Vagina (tissue), 2 donors: ENCODE results near the gene TMED9. TPM values are rescaled to one million over a fixed set of nuclear protein-coding genes. Genes with fewer than 3 reads are reported as not detected.

ENCODE experiments used
- DNase-seq, 2 donors: peaks; one replicate each; pipeline ENCODE4 v3.0.0-alpha.2; 2017; ENCODE audit errors: extremely low spot score in 2 of 2
- H3K27ac ChIP-seq: fragments of 200-600 bp; sonication (generic); one replicate; pipeline ENCODE4 v1.5.1; 2019
- H3K27me3 ChIP-seq: fragments of 200-600 bp; sonication (generic); one replicate; pipeline ENCODE4 v1.5.1; 2019
- H3K36me3 ChIP-seq, 2 donors: fragments of 200-600 bp; sonication (generic); one replicate each; pipeline ENCODE4 v1.5.1; 2017 to 2019
- H3K4me1 ChIP-seq: fragments of 200-600 bp; sonication (generic); one replicate; pipeline ENCODE4 v1.5.1; 2019
- H3K4me3 ChIP-seq, 2 donors: fragments of 200-600 bp; sonication (generic); 1 replicate in 1 of 2; 2 replicates in 1 of 2; pipeline ENCODE4 v1.5.1; 2016 to 2019
- H3K9me3 ChIP-seq: fragments of 200-600 bp; sonication (generic); one replicate; pipeline ENCODE4 v1.5.1; 2019
- POLR2A ChIP-seq, 2 donors: fragments of 450-650 bp; IDR thresholded peaks; one replicate each; pipeline ENCODE4 v1.6.1; 2017; ENCODE audit warnings: antibody characterized with exemption in 2 of 2, mild to moderate bottlenecking in 2 of 2, moderate library complexity in 2 of 2
- POLR2AphosphoS5 ChIP-seq, 2 donors: sonication (generic); formaldehyde crosslinking; IDR thresholded peaks; one replicate each; pipeline ENCODE4 v1.9.0; 2017; ENCODE audit warnings: antibody characterized with exemption in 2 of 2, mild to moderate bottlenecking in 2 of 2, low read depth in 1 of 2; ENCODE audit not compliant: insufficient read depth in 1 of 2
- intact Hi-C: fragments of 100-400 bp; cut with DNase I; formaldehyde crosslinking; loops from one replicate; pipeline ENCODE4 v1.15.1; 2023
- total RNA-seq: library from RNA; depleted of rRNA; stranded (reverse); fragments of >200 nt; gene quantifications from one replicate; pipeline ENCODE4 v1.2.3, GENCODE V29; 2016
- TF ChIP-seq, protein P1 (sequence below), 3 experiments: fragments of 450-650 bp in 2 of 3; fragments of 200-600 bp in 1 of 3; sonication (generic) in 1 of 3; IDR thresholded peaks; one replicate each; pipeline ENCODE4 v1.5.1; 2017 to 2019; ENCODE audit warnings: antibody characterized with exemption in 3 of 3, mild to moderate bottlenecking in 2 of 3, moderate library complexity in 2 of 3

TMED9 gene
- total RNA-seq, 1 donor from 2014 or later = 83.7 TPM

DNA sequence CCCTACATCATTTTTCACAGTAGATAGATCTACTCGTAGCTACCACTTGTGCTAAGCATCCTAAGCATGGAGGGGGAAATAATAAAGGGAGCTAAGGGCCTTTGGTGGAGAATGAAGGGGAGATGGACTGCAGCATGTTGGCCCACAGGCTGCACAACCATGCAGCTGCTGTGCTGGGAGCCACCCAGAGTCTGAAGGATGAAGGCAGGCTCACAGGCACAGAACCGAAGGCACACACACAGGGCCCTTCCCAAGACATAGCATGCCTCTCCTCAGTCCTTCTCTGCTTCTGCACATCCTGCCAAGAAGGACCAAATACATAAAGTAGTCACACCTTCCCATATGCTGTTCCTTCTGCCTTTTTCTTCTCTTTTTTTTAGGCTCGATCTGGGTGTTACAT is 44.3 kb upstream of the TMED9 start:
- no peak for DNase-seq
- TF ChIP-seq POLR2A (IDR thresholded peaks at IDR 0.05) = no peak
- TF ChIP-seq, protein P1, sequence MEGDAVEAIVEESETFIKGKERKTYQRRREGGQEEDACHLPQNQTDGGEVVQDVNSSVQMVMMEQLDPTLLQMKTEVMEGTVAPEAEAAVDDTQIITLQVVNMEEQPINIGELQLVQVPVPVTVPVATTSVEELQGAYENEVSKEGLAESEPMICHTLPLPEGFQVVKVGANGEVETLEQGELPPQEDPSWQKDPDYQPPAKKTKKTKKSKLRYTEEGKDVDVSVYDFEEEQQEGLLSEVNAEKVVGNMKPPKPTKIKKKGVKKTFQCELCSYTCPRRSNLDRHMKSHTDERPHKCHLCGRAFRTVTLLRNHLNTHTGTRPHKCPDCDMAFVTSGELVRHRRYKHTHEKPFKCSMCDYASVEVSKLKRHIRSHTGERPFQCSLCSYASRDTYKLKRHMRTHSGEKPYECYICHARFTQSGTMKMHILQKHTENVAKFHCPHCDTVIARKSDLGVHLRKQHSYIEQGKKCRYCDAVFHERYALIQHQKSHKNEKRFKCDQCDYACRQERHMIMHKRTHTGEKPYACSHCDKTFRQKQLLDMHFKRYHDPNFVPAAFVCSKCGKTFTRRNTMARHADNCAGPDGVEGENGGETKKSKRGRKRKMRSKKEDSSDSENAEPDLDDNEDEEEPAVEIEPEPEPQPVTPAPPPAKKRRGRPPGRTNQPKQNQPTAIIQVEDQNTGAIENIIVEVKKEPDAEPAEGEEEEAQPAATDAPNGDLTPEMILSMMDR (IDR thresholded peaks at IDR 0.05) = no peak
- no peak for TF ChIP-seq POLR2AphosphoS5 (IDR thresholded peaks at IDR 0.05; ENCODE audit: insufficient read depth in 1 of 2, low read depth in 1 of 2)
- H3K4me1 ChIP-seq = peaks cover 84% of the 10 kb centered on the region
- peaks cover 0 to 3% of the 10 kb centered on the region in 2 donors for H3K36me3 ChIP-seq
- no peaks in the 10 kb centered on the region for H3K27me3 ChIP-seq
- H3K27ac ChIP-seq = peak overlapping the region; percentile 10
- intact Hi-C loops = no loop called here
- H3K9me3 ChIP-seq = no peaks in the 10 kb centered on the region
- no peak overlapping the region for H3K4me3 ChIP-seq

DNA sequence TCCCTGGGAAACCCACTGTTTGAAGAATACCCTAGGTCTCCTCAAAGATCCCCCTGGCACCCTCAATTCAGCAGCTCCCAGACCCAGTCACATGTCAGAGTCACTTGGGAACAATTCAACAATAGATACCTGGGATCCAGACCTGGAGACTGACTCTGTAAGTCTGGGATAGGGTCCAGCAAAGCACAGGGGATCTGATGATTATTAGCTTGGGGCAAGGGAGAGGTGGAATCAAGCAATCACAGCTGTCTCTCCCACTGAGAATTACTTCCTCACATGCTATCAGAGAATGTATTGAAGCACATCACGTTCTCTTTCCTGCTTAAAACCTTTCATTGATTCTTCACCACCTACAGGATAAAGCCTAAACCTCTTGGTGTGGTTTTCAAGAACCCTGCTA is 43.5 kb upstream of the TMED9 start:
- H3K27me3 ChIP-seq = no peaks in the 10 kb centered on the region
- TF ChIP-seq POLR2AphosphoS5 (IDR thresholded peaks at IDR 0.05; ENCODE audit: insufficient read depth in 1 of 2, low read depth in 1 of 2) (no peak), POLR2A (IDR thresholded peaks at IDR 0.05) (no peak)
- TF ChIP-seq, protein P1 (IDR thresholded peaks at IDR 0.05) = no peak
- H3K36me3 ChIP-seq = peaks cover 0 to 3% of the 10 kb centered on the region in 2 donors
- intact Hi-C loops = no loop called here
- H3K4me1 ChIP-seq = peaks cover 84% of the 10 kb centered on the region
- DNase-seq = no peak
- no peak overlapping the region for H3K4me3 ChIP-seq
- no peaks in the 10 kb centered on the region for H3K9me3 ChIP-seq
- H3K27ac ChIP-seq = peak overlapping the region; percentile 10

DNA sequence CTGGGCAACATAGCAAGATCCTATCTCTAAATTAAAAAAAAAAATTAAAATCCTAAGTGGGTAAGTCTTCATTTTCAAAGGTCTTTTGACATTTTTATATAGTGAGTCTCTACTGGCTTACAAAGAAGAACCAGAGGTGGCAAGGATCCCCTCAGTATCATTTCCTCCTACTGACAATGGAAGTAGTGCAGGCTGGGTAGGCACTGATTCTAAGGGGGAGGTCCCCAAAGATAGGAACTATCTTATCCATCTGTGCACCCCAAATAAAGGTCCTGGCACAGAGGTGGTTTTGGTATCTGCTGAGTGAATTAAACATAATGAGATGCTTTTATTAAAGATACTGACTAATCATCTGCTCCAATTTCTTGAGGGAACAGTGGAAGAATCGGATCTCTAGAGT is 41.9 kb upstream of the TMED9 start:
- intact Hi-C loops = no loop called here
- H3K9me3 ChIP-seq = no peaks in the 10 kb centered on the region
- DNase-seq = no peak
- TF ChIP-seq POLR2A (IDR thresholded peaks at IDR 0.05) (no peak), POLR2AphosphoS5 (IDR thresholded peaks at IDR 0.05; ENCODE audit: insufficient read depth in 1 of 2, low read depth in 1 of 2) (no peak)
- TF ChIP-seq, protein P1 (IDR thresholded peaks at IDR 0.05) = no peak
- no peaks in the 10 kb centered on the region for H3K27me3 ChIP-seq
- H3K27ac ChIP-seq = no peak overlapping the region
- H3K36me3 ChIP-seq = peaks cover 0 to 3% of the 10 kb centered on the region in 2 donors
- H3K4me1 ChIP-seq = peaks cover 77% of the 10 kb centered on the region
- no peak overlapping the region for H3K4me3 ChIP-seq

DNA sequence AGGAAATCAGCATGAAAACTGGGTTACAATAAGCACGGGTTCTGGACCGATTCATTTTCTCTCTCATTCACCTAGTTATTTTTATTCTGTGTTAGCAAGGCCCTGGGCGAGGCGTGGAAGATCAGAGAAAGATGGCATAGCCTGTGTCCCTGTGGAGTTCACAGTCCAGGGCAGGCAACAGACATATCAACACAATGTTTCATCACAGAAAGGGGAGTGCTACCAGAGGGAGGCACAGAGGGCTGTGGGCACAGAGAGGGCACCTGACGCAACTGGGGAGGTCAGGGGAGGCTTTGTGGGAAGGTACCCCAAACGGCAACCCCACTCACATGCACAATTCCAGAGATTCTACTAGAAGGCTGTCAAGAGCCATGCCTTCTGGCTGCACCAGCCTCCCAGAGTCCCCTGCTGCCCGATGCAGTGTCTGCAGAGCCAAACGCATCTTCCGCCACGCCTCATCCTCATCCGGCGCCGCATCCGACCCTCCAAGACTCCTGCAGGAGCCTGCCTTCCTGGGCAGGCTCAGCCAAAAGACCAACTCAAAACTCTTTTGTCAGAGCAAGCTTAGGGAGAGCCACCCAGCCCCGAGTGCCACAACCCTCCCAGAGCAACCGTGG is 39.1 kb upstream of the TMED9 start:
- peaks cover 0 to 3% of the 10 kb centered on the region in 2 donors for H3K36me3 ChIP-seq
- TF ChIP-seq POLR2AphosphoS5 (IDR thresholded peaks at IDR 0.05; ENCODE audit: insufficient read depth in 1 of 2, low read depth in 1 of 2) (no peak), POLR2A (IDR thresholded peaks at IDR 0.05) (no peak)
- TF ChIP-seq, protein P1 (IDR thresholded peaks at IDR 0.05) = no peak
- intact Hi-C loops = no loop called here
- H3K27ac ChIP-seq = peak overlapping the region; percentile 86
- no peaks in the 10 kb centered on the region for H3K9me3 ChIP-seq
- H3K4me3 ChIP-seq = peak overlapping the region; percentile 92 to 93
- no peaks in the 10 kb centered on the region for H3K27me3 ChIP-seq
- no peak for DNase-seq
- H3K4me1 ChIP-seq = peaks cover 53% of the 10 kb centered on the region

DNA sequence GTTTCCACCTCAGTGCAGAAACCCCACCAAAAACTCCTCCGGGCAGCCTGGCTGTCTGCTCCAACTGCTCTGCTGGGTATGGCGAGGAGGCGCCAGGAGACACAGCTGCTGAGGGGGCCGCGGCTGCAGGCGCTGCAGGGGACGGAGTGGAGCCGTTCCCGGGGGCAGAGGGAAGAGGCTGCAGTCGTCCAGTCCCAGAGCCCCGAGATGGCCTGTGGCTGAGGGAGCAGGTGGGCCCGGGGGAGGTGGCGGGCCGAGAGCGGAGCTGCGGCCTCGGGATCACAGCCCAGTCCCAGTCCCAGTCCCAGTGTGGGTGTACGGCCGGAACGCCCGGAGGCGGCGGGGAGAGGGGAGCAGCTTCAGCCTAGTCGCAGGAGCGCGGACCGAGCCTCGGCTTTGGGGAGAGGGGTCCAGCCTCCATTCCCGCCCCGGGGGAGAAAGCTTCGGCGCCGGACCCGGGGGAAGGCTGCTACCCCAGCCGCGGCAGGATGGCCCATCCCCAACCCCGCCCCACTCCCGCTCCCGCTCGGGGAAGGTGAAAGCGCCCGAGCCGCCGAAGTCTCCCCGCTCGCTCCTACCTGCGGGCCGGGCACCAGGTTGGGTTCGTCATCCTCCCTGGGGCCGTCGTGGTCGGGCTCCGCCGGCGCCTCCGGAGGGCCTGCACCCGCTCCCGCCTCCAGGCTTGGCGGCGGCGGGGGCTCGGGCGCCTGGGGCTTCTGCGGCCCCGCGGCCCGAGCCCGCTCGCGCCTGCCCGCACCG is 38.2 kb upstream of the TMED9 start:
- TF ChIP-seq, protein P1 (IDR thresholded peaks at IDR 0.05) = no peak
- TF ChIP-seq POLR2AphosphoS5 (IDR thresholded peaks at IDR 0.05; ENCODE audit: insufficient read depth in 1 of 2, low read depth in 1 of 2) = peak in 1 of 2 donors; percentile 21
- Histone ChIP-seq H3K36me3 (peaks cover 0 to 3% of the 10 kb centered on the region in 2 donors), H3K27ac (peak overlapping the region; percentile 86), H3K4me3 (peak overlapping the region; percentile 92 to 93), H3K27me3 (no peaks in the 10 kb centered on the region), H3K9me3 (no peaks in the 10 kb centered on the region), H3K4me1 (peaks cover 44% of the 10 kb centered on the region)
- DNase-seq = no peak
- intact Hi-C loops = no loop called here
